Sigmoid colon (tissue), 4 donors: ENCODE data around the gene FSTL1.

Source experiments
- CTCF ChIP-seq, 4 experiments: fragments of 450-650 bp in 3 of 4; fragments of 200-600 bp in 1 of 4; IDR thresholded peaks; one replicate each; pipeline ENCODE4 v1.5.1; 2016 to 2019; ENCODE audit warnings: antibody characterized with exemption in 4 of 4, mild to moderate bottlenecking in 3 of 4, moderate library complexity in 2 of 4
- EP300 ChIP-seq, 4 donors: sonication (generic); formaldehyde crosslinking; IDR thresholded peaks; one replicate each; pipeline ENCODE4 v1.6.1; 2017; ENCODE audit warnings: antibody characterized with exemption in 4 of 4

- no peak for TF ChIP-seq CTCF (IDR thresholded peaks at IDR 0.05)
- TF ChIP-seq EP300 (IDR thresholded peaks at IDR 0.05) = no peak
Measured at GRCh38 chr3:120415756-120416155, 35.0 kb downstream of the FSTL1 start.
